Astrocyte (in vitro differentiated cells and primary cell): ENCODE measurements around the gene CDNF.

Experiments
- EZH2 ChIP-seq: IDR thresholded peaks from 2 replicates; pipeline ENCODE4 v1.6.1; 2012; ENCODE audit warnings: mild to moderate bottlenecking, low read length, inconsistent platforms; ENCODE audit not compliant: insufficient read depth
- TF ChIP-seq, protein P1 (sequence below): IDR thresholded peaks from 2 replicates; pipeline ENCODE4 v1.5.1; 2011; ENCODE audit warnings: low read depth, mild to moderate bottlenecking, inconsistent platforms, low read length, moderate library complexity; ENCODE audit not compliant: insufficient read depth

DNA sequence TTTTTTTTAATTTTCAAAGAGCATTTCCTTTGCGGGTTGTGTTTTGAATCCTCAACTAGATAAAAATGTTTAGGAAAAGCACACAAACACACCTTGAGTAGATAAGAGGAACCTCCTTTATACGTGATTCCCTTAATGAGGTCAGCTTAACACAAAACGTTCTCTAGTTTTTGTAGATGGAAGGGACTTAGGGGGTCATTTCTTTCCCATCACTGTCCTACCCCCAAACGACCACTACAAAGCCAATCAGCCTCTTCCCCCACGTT, 42.0 kb upstream of the CDNF start:
- TF ChIP-seq, protein P1, sequence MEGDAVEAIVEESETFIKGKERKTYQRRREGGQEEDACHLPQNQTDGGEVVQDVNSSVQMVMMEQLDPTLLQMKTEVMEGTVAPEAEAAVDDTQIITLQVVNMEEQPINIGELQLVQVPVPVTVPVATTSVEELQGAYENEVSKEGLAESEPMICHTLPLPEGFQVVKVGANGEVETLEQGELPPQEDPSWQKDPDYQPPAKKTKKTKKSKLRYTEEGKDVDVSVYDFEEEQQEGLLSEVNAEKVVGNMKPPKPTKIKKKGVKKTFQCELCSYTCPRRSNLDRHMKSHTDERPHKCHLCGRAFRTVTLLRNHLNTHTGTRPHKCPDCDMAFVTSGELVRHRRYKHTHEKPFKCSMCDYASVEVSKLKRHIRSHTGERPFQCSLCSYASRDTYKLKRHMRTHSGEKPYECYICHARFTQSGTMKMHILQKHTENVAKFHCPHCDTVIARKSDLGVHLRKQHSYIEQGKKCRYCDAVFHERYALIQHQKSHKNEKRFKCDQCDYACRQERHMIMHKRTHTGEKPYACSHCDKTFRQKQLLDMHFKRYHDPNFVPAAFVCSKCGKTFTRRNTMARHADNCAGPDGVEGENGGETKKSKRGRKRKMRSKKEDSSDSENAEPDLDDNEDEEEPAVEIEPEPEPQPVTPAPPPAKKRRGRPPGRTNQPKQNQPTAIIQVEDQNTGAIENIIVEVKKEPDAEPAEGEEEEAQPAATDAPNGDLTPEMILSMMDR, result no peak
- no peak for TF ChIP-seq EZH2
